ENCODE measurements around the gene TGFBR1. TPM values are rescaled to one million over a fixed set of nuclear protein-coding genes. Genes with fewer than 3 reads are reported as not detected.

TGFBR1 gene
- polyA plus RNA-seq, 1 donor from 2014 or later, result 78.0 TPM

- Histone ChIP-seq H3K4me3 (ENCODE audit: low read length) (no peak overlapping the region), H2AFZ (ENCODE audit: low read depth, low read length) (peak overlapping the region; percentile 77), H3K9ac (ENCODE audit: low read length) (peak overlapping the region; percentile 60), H3K9me2 (ENCODE audit: insufficient read depth, low read length) (no peaks in the 10 kb centered on the region), H3F3A (ENCODE audit: insufficient read depth, low read length, poor library complexity, severe bottlenecking) (no peaks in the 10 kb centered on the region), H3K4me2 (ENCODE audit: low read length) (no peak overlapping the region), H4K20me1 (ENCODE audit: insufficient read depth) (no peaks in the 10 kb centered on the region), H3K27ac (ENCODE audit: low read length) (peak overlapping the region; percentile 76), H3K36me3 (ENCODE audit: insufficient read depth, low read length) (no peaks in the 10 kb centered on the region), H3K27me3 (ENCODE audit: insufficient read depth, low read depth, low read length) (no peaks in the 10 kb centered on the region), H3K79me2 (replicated peaks; ENCODE audit: insufficient read depth, low read length) (no peaks in the 10 kb centered on the region), H3K9me3 (ENCODE audit: low read length) (no peaks in the 10 kb centered on the region)
- TF ChIP-seq SMC3 (conservative IDR thresholded peaks at IDR 0.05; ENCODE audit: poor library complexity) (peak; percentile 95), EZH2 (IDR thresholded peaks at IDR 0.05; ENCODE audit: borderline replicate concordance, insufficient read depth, low read length, poor library complexity, severe bottlenecking) (no peak), EP300 (conservative IDR thresholded peaks at IDR 0.05; ENCODE audit: poor library complexity, severe bottlenecking) (peak; percentile 63), TAF1 (IDR thresholded peaks at IDR 0.05; ENCODE audit: low read depth) (no peak), RAD21 (conservative IDR thresholded peaks at IDR 0.05) (peak; percentile 98), POLR2AphosphoS5 (IDR thresholded peaks at IDR 0.05) (peak; percentile 43)
- TF ChIP-seq, protein P1, sequence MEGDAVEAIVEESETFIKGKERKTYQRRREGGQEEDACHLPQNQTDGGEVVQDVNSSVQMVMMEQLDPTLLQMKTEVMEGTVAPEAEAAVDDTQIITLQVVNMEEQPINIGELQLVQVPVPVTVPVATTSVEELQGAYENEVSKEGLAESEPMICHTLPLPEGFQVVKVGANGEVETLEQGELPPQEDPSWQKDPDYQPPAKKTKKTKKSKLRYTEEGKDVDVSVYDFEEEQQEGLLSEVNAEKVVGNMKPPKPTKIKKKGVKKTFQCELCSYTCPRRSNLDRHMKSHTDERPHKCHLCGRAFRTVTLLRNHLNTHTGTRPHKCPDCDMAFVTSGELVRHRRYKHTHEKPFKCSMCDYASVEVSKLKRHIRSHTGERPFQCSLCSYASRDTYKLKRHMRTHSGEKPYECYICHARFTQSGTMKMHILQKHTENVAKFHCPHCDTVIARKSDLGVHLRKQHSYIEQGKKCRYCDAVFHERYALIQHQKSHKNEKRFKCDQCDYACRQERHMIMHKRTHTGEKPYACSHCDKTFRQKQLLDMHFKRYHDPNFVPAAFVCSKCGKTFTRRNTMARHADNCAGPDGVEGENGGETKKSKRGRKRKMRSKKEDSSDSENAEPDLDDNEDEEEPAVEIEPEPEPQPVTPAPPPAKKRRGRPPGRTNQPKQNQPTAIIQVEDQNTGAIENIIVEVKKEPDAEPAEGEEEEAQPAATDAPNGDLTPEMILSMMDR (IDR thresholded peaks at IDR 0.05; ENCODE audit: poor library complexity, severe bottlenecking), result peak; percentile 99
- TF ChIP-seq, protein P2, sequence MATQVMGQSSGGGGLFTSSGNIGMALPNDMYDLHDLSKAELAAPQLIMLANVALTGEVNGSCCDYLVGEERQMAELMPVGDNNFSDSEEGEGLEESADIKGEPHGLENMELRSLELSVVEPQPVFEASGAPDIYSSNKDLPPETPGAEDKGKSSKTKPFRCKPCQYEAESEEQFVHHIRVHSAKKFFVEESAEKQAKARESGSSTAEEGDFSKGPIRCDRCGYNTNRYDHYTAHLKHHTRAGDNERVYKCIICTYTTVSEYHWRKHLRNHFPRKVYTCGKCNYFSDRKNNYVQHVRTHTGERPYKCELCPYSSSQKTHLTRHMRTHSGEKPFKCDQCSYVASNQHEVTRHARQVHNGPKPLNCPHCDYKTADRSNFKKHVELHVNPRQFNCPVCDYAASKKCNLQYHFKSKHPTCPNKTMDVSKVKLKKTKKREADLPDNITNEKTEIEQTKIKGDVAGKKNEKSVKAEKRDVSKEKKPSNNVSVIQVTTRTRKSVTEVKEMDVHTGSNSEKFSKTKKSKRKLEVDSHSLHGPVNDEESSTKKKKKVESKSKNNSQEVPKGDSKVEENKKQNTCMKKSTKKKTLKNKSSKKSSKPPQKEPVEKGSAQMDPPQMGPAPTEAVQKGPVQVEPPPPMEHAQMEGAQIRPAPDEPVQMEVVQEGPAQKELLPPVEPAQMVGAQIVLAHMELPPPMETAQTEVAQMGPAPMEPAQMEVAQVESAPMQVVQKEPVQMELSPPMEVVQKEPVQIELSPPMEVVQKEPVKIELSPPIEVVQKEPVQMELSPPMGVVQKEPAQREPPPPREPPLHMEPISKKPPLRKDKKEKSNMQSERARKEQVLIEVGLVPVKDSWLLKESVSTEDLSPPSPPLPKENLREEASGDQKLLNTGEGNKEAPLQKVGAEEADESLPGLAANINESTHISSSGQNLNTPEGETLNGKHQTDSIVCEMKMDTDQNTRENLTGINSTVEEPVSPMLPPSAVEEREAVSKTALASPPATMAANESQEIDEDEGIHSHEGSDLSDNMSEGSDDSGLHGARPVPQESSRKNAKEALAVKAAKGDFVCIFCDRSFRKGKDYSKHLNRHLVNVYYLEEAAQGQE (IDR thresholded peaks at IDR 0.05; ENCODE audit: borderline replicate concordance), result peak; percentile 58
Measured at GRCh38 chr9:99184475-99185347, 79.8 kb downstream of the TGFBR1 start.

DNA sequence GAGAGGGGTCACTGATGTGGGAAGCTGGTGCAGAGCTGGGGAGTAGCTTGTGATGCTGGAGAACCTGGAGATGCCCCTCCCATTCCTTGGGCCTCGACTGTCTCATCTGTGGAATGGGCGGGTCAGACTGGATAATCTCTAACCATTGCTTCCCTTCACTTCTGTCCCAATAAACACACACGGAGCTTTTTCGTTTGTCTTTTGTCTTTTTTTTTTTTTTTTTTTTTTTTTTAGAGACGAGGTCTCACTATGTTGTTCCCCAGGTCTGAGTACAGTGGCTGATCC is 80.4 kb downstream of the TGFBR1 start:
- H3K9ac ChIP-seq (ENCODE audit: low read length), result no peak overlapping the region
- no peak overlapping the region for H3K4me2 ChIP-seq (ENCODE audit: low read length)
- no peaks in the 10 kb centered on the region for H4K20me1 ChIP-seq (ENCODE audit: insufficient read depth)
- H3K79me2 ChIP-seq (replicated peaks; ENCODE audit: insufficient read depth, low read length), result no peaks in the 10 kb centered on the region
- no peaks in the 10 kb centered on the region for H3F3A ChIP-seq (ENCODE audit: insufficient read depth, low read length, poor library complexity, severe bottlenecking)
- peak overlapping the region; percentile 53 for H2AFZ ChIP-seq (ENCODE audit: low read depth, low read length)
- H3K9me3 ChIP-seq (ENCODE audit: low read length), result no peaks in the 10 kb centered on the region
- H3K36me3 ChIP-seq (ENCODE audit: insufficient read depth, low read length), result no peaks in the 10 kb centered on the region
- no peak for TF ChIP-seq EZH2 (IDR thresholded peaks at IDR 0.05; ENCODE audit: borderline replicate concordance, insufficient read depth, low read length, poor library complexity, severe bottlenecking)
- no peak for TF ChIP-seq RAD21 (conservative IDR thresholded peaks at IDR 0.05)
- no peak for TF ChIP-seq SMC3 (conservative IDR thresholded peaks at IDR 0.05; ENCODE audit: poor library complexity)
- no peak for TF ChIP-seq POLR2AphosphoS5 (IDR thresholded peaks at IDR 0.05)
- TF ChIP-seq, protein P2 (IDR thresholded peaks at IDR 0.05; ENCODE audit: borderline replicate concordance), result no peak
- TF ChIP-seq, protein P1 (IDR thresholded peaks at IDR 0.05; ENCODE audit: poor library complexity, severe bottlenecking), result no peak
- TF ChIP-seq MXI1 (conservative IDR thresholded peaks at IDR 0.05; ENCODE audit: poor library complexity, severe bottlenecking), result no peak
- TF ChIP-seq EP300 (conservative IDR thresholded peaks at IDR 0.05; ENCODE audit: poor library complexity, severe bottlenecking), result no peak
- TF ChIP-seq TAF1 (IDR thresholded peaks at IDR 0.05; ENCODE audit: low read depth), result no peak
- H3K27me3 ChIP-seq (ENCODE audit: insufficient read depth, low read depth, low read length), result no peaks in the 10 kb centered on the region
- H3K4me3 ChIP-seq (ENCODE audit: low read length), result no peak overlapping the region
- peak overlapping the region; percentile 76 for H3K27ac ChIP-seq (ENCODE audit: low read length)
- no peaks in the 10 kb centered on the region for H3K9me2 ChIP-seq (ENCODE audit: insufficient read depth, low read length)

All from neural cell (in vitro differentiated cells).